WTC11 (cell line): ENCODE data around the gene MTARC1. TPM values are rescaled to one million over a fixed set of nuclear protein-coding genes. Genes with fewer than 3 reads are reported as not detected.

Source experiments
- ETV6 ChIP-seq: sonication (generic); formaldehyde crosslinking; IDR thresholded peaks from 2 replicates; pipeline ENCODE4 v1.8.1; 2022; ENCODE audit warnings: mild to moderate bottlenecking, missing genetic modification reagents
- FOXK1 ChIP-seq: sonication (generic); formaldehyde crosslinking; IDR thresholded peaks from 2 replicates; pipeline ENCODE4 v1.8.0; 2022; ENCODE audit warnings: mild to moderate bottlenecking, moderate library complexity, missing genetic modification reagents
- GABPB1 ChIP-seq: sonication (generic); formaldehyde crosslinking; IDR thresholded peaks from 2 replicates; pipeline ENCODE4 v1.8.1; 2023; ENCODE audit warnings: mild to moderate bottlenecking, missing genetic modification reagents
- HMGXB4 ChIP-seq: sonication (generic); formaldehyde crosslinking; IDR thresholded peaks from 2 replicates; pipeline ENCODE4 v1.8.1; 2023; ENCODE audit warnings: mild to moderate bottlenecking, moderate library complexity, missing genetic modification reagents
- KAT7 ChIP-seq: sonication (generic); formaldehyde crosslinking; IDR thresholded peaks from 2 replicates; pipeline ENCODE4 v1.8.1; 2023; ENCODE audit warnings: missing genetic modification reagents, mild to moderate bottlenecking, borderline replicate concordance
- MXD4 ChIP-seq: fragments of 250-450 bp; sonication (Bioruptor Pico); IDR thresholded peaks from 2 replicates; pipeline ENCODE4 v1.8.0; 2021; ENCODE audit warnings: mild to moderate bottlenecking, moderate library complexity, borderline replicate concordance
- NFATC4 ChIP-seq: fragments of 250-450 bp; sonication (Bioruptor Pico); IDR thresholded peaks from 2 replicates; pipeline ENCODE4 v1.9.0; 2021; ENCODE audit warnings: mild to moderate bottlenecking
- NFE2L1 ChIP-seq: sonication (generic); formaldehyde crosslinking; IDR thresholded peaks from 2 replicates; pipeline ENCODE4 v1.8.1; 2023; ENCODE audit warnings: missing genetic modification reagents
- OVOL2 ChIP-seq: fragments of 250-450 bp; sonication (Bioruptor Pico); IDR thresholded peaks from 2 replicates; pipeline ENCODE4 v1.9.0; 2021; ENCODE audit warnings: mild to moderate bottlenecking, borderline replicate concordance
- RORB ChIP-seq: fragments of 250-450 bp; sonication (Bioruptor Pico); IDR thresholded peaks from 2 replicates; pipeline ENCODE4 v1.9.0; 2021; ENCODE audit warnings: mild to moderate bottlenecking
- ZNF138 ChIP-seq: sonication (generic); formaldehyde crosslinking; conservative IDR thresholded peaks from 2 replicates; pipeline ENCODE4 v1.8.1; 2022; ENCODE audit warnings: mild to moderate bottlenecking, moderate library complexity, missing genetic modification reagents
- ZNF317 ChIP-seq: sonication (generic); formaldehyde crosslinking; IDR thresholded peaks from 2 replicates; pipeline ENCODE4 v1.8.1; 2023; ENCODE audit warnings: low read depth, mild to moderate bottlenecking, moderate library complexity, missing genetic modification reagents, borderline replicate concordance
- ZNF416 ChIP-seq: fragments of 250-450 bp; sonication (Bioruptor Pico); IDR thresholded peaks from 2 replicates; pipeline ENCODE4 v1.9.0; 2021; ENCODE audit warnings: mild to moderate bottlenecking, inconsistent platforms
- ZNF671 ChIP-seq: fragments of 250-450 bp; sonication (Bioruptor Pico); IDR thresholded peaks from 2 replicates; pipeline ENCODE4 v1.8.0; 2021; ENCODE audit warnings: mild to moderate bottlenecking
- ZSCAN18 ChIP-seq: fragments of 250-450 bp; sonication (Bioruptor Pico); IDR thresholded peaks from 2 replicates; pipeline ENCODE4 v2.1.2; 2022; ENCODE audit warnings: mild to moderate bottlenecking, moderate library complexity
- total RNA-seq: library from RNA; stranded (reverse); gene quantifications from 3 replicates; pipeline ENCODE4 v1.2.3, GENCODE V29; 2021
- TF ChIP-seq, protein P1 (sequence below): fragments of 250-450 bp; sonication (Bioruptor Pico); IDR thresholded peaks from 2 replicates; pipeline ENCODE4 v1.9.0; 2021; ENCODE audit warnings: mild to moderate bottlenecking, borderline replicate concordance
- TF ChIP-seq, protein P2 (sequence below): fragments of 250-450 bp; sonication (Bioruptor Pico); IDR thresholded peaks from 2 replicates; pipeline ENCODE4 v1.9.0; 2021; ENCODE audit warnings: mild to moderate bottlenecking
- TF ChIP-seq, protein P3 (sequence below): sonication (generic); formaldehyde crosslinking; IDR thresholded peaks from 2 replicates; pipeline ENCODE4 v1.8.0; 2023; ENCODE audit warnings: missing genetic modification reagents
- TF ChIP-seq, protein P4 (sequence below): fragments of 250-450 bp; sonication (Bioruptor Pico); IDR thresholded peaks from 2 replicates; pipeline ENCODE4 v1.9.0; 2021; ENCODE audit warnings: mild to moderate bottlenecking
- TF ChIP-seq, protein P5 (sequence below): sonication (generic); formaldehyde crosslinking; conservative IDR thresholded peaks from 2 replicates; pipeline ENCODE4 v1.8.1; 2022; ENCODE audit warnings: mild to moderate bottlenecking, missing genetic modification reagents
- TF ChIP-seq, protein P6 (sequence below): sonication (generic); formaldehyde crosslinking; IDR thresholded peaks from 2 replicates; pipeline ENCODE4 v1.8.1; 2023; ENCODE audit warnings: mild to moderate bottlenecking, missing genetic modification reagents
- TF ChIP-seq, protein P7 (sequence below): sonication (generic); formaldehyde crosslinking; IDR thresholded peaks from 2 replicates; pipeline ENCODE4 v1.8.0; 2022; ENCODE audit warnings: mild to moderate bottlenecking, missing genetic modification reagents
- TF ChIP-seq, protein P8 (sequence below): sonication (generic); formaldehyde crosslinking; IDR thresholded peaks from 2 replicates; pipeline ENCODE4 v1.8.1; 2022; ENCODE audit warnings: mild to moderate bottlenecking, moderate library complexity, missing genetic modification reagents

MTARC1 gene
- total RNA-seq, 1 experiment from 2014 or later: 25.8 TPM

- TF ChIP-seq, protein P1, sequence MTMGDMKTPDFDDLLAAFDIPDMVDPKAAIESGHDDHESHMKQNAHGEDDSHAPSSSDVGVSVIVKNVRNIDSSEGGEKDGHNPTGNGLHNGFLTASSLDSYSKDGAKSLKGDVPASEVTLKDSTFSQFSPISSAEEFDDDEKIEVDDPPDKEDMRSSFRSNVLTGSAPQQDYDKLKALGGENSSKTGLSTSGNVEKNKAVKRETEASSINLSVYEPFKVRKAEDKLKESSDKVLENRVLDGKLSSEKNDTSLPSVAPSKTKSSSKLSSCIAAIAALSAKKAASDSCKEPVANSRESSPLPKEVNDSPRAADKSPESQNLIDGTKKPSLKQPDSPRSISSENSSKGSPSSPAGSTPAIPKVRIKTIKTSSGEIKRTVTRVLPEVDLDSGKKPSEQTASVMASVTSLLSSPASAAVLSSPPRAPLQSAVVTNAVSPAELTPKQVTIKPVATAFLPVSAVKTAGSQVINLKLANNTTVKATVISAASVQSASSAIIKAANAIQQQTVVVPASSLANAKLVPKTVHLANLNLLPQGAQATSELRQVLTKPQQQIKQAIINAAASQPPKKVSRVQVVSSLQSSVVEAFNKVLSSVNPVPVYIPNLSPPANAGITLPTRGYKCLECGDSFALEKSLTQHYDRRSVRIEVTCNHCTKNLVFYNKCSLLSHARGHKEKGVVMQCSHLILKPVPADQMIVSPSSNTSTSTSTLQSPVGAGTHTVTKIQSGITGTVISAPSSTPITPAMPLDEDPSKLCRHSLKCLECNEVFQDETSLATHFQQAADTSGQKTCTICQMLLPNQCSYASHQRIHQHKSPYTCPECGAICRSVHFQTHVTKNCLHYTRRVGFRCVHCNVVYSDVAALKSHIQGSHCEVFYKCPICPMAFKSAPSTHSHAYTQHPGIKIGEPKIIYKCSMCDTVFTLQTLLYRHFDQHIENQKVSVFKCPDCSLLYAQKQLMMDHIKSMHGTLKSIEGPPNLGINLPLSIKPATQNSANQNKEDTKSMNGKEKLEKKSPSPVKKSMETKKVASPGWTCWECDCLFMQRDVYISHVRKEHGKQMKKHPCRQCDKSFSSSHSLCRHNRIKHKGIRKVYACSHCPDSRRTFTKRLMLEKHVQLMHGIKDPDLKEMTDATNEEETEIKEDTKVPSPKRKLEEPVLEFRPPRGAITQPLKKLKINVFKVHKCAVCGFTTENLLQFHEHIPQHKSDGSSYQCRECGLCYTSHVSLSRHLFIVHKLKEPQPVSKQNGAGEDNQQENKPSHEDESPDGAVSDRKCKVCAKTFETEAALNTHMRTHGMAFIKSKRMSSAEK (CRISPR knock-in tag): no peak
- TF ChIP-seq KAT7 (CRISPR knock-in tag) (no peak; the same call in 1 of the 2 replicates), FOXK1 (0 out of 2 replicates have a peak, but pooled peaks have one; percentile 28), ETV6 (no peak), ZNF317 (CRISPR knock-in tag) (no peak), ZSCAN18 (CRISPR knock-in tag) (no peak), OVOL2 (CRISPR knock-in tag) (no peak), RORB (CRISPR knock-in tag) (no peak), MXD4 (CRISPR knock-in tag) (no peak), NFE2L1 (CRISPR knock-in tag) (peak; percentile 19; the same call in 1 of the 2 replicates), ZNF671 (CRISPR knock-in tag) (no peak), NFATC4 (CRISPR knock-in tag) (no peak; the same call in 1 of the 2 replicates), GABPB1 (CRISPR knock-in tag) (peak; percentile 77), HMGXB4 (CRISPR knock-in tag) (peak; percentile 81), ZNF416 (CRISPR knock-in tag) (no peak), ZNF138 (CRISPR knock-in tag) (no peak)
- TF ChIP-seq, protein P2, sequence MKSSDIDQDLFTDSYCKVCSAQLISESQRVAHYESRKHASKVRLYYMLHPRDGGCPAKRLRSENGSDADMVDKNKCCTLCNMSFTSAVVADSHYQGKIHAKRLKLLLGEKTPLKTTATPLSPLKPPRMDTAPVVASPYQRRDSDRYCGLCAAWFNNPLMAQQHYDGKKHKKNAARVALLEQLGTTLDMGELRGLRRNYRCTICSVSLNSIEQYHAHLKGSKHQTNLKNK (CRISPR knock-in tag): no peak
- TF ChIP-seq, protein P3, sequence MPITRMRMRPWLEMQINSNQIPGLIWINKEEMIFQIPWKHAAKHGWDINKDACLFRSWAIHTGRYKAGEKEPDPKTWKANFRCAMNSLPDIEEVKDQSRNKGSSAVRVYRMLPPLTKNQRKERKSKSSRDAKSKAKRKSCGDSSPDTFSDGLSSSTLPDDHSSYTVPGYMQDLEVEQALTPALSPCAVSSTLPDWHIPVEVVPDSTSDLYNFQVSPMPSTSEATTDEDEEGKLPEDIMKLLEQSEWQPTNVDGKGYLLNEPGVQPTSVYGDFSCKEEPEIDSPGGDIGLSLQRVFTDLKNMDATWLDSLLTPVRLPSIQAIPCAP: no peak
- TF ChIP-seq, protein P4, sequence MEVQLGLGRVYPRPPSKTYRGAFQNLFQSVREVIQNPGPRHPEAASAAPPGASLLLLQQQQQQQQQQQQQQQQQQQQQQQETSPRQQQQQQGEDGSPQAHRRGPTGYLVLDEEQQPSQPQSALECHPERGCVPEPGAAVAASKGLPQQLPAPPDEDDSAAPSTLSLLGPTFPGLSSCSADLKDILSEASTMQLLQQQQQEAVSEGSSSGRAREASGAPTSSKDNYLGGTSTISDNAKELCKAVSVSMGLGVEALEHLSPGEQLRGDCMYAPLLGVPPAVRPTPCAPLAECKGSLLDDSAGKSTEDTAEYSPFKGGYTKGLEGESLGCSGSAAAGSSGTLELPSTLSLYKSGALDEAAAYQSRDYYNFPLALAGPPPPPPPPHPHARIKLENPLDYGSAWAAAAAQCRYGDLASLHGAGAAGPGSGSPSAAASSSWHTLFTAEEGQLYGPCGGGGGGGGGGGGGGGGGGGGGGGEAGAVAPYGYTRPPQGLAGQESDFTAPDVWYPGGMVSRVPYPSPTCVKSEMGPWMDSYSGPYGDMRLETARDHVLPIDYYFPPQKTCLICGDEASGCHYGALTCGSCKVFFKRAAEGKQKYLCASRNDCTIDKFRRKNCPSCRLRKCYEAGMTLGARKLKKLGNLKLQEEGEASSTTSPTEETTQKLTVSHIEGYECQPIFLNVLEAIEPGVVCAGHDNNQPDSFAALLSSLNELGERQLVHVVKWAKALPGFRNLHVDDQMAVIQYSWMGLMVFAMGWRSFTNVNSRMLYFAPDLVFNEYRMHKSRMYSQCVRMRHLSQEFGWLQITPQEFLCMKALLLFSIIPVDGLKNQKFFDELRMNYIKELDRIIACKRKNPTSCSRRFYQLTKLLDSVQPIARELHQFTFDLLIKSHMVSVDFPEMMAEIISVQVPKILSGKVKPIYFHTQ (CRISPR knock-in tag): no peak
- TF ChIP-seq, protein P5, sequence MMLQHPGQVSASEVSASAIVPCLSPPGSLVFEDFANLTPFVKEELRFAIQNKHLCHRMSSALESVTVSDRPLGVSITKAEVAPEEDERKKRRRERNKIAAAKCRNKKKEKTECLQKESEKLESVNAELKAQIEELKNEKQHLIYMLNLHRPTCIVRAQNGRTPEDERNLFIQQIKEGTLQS (CRISPR knock-in tag): no peak
- TF ChIP-seq, protein P6, sequence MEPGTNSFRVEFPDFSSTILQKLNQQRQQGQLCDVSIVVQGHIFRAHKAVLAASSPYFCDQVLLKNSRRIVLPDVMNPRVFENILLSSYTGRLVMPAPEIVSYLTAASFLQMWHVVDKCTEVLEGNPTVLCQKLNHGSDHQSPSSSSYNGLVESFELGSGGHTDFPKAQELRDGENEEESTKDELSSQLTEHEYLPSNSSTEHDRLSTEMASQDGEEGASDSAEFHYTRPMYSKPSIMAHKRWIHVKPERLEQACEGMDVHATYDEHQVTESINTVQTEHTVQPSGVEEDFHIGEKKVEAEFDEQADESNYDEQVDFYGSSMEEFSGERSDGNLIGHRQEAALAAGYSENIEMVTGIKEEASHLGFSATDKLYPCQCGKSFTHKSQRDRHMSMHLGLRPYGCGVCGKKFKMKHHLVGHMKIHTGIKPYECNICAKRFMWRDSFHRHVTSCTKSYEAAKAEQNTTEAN: no peak
- TF ChIP-seq, protein P7, sequence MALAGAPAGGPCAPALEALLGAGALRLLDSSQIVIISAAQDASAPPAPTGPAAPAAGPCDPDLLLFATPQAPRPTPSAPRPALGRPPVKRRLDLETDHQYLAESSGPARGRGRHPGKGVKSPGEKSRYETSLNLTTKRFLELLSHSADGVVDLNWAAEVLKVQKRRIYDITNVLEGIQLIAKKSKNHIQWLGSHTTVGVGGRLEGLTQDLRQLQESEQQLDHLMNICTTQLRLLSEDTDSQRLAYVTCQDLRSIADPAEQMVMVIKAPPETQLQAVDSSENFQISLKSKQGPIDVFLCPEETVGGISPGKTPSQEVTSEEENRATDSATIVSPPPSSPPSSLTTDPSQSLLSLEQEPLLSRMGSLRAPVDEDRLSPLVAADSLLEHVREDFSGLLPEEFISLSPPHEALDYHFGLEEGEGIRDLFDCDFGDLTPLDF (CRISPR knock-in tag): no peak
- TF ChIP-seq, protein P8, sequence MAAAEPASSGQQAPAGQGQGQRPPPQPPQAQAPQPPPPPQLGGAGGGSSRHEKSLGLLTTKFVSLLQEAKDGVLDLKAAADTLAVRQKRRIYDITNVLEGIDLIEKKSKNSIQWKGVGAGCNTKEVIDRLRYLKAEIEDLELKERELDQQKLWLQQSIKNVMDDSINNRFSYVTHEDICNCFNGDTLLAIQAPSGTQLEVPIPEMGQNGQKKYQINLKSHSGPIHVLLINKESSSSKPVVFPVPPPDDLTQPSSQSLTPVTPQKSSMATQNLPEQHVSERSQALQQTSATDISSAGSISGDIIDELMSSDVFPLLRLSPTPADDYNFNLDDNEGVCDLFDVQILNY (CRISPR knock-in tag): peak; percentile 20; the same call in 1 of the 2 replicates
These were observed at the start of gene MTARC1 (continued) for GRCh38 chr1:220786337-220787068.
